Left ventricle myocardium inferior (tissue), 1 donor: ENCODE data around the gene MAGI1. TPM values are rescaled to one million over a fixed set of nuclear protein-coding genes. Genes with fewer than 3 reads are reported as not detected.
A peak's percentile ranks its signal among the peaks of the same experiment; 100 is the strongest.

Source experiments
- DNase-seq: peaks from one replicate; pipeline ENCODE4 v3.0.0-alpha.2; 2020
- H3K27ac ChIP-seq: fragments of 200-600 bp; replicated peaks from 2 replicates; pipeline ENCODE4 v1.8.0; 2021
- H3K27me3 ChIP-seq: fragments of 200-600 bp; 2 replicates; pipeline ENCODE4 v1.8.0; 2021; ENCODE audit warnings: low read depth
- H3K36me3 ChIP-seq: fragments of 200-600 bp; 2 replicates; pipeline ENCODE4 v1.8.0; 2021
- H3K4me1 ChIP-seq: fragments of 200-600 bp; 2 replicates; pipeline ENCODE4 v1.8.0; 2021
- H3K4me3 ChIP-seq: fragments of 200-600 bp; 2 replicates; pipeline ENCODE4 v1.8.0; 2021; ENCODE audit warnings: mild to moderate bottlenecking, moderate library complexity
- H3K9me3 ChIP-seq: fragments of 200-600 bp; replicated peaks from 2 replicates; pipeline ENCODE4 v1.8.0; 2021
- intact Hi-C: fragments of 100-400 bp; cut with micrococcal nuclease; formaldehyde crosslinking; loops from one replicate; pipeline ENCODE4 v1.11.0; 2022
- total RNA-seq: library from RNA; stranded (reverse); fragmentation: NEBNext Ultra II Directional; extraction: Animal tissue kit (Norgen Biotek cat#: 25700); gene quantifications from one replicate; pipeline ENCODE4 v1.2.1, GENCODE V29; 2021
- TF ChIP-seq, protein P1 (sequence below): fragments of 200-600 bp; IDR thresholded peaks from 2 replicates; pipeline ENCODE4 v1.8.0; 2021; ENCODE audit warnings: antibody characterized with exemption, mild to moderate bottlenecking, borderline replicate concordance
- donor health status: DM: no; HTN: yes; CAD: no; lungs with severe emphysema.

Gene MAGI1
- total RNA-seq, 1 donor from 2014 or later, result 36.6 TPM

- H3K4me1 ChIP-seq, result peaks cover 69% of the 10 kb centered on the region
- H3K9me3 ChIP-seq, result no peaks in the 10 kb centered on the region
- peak; percentile 33 for DNase-seq
- no peaks in the 10 kb centered on the region for H3K36me3 ChIP-seq
- TF ChIP-seq, protein P1, sequence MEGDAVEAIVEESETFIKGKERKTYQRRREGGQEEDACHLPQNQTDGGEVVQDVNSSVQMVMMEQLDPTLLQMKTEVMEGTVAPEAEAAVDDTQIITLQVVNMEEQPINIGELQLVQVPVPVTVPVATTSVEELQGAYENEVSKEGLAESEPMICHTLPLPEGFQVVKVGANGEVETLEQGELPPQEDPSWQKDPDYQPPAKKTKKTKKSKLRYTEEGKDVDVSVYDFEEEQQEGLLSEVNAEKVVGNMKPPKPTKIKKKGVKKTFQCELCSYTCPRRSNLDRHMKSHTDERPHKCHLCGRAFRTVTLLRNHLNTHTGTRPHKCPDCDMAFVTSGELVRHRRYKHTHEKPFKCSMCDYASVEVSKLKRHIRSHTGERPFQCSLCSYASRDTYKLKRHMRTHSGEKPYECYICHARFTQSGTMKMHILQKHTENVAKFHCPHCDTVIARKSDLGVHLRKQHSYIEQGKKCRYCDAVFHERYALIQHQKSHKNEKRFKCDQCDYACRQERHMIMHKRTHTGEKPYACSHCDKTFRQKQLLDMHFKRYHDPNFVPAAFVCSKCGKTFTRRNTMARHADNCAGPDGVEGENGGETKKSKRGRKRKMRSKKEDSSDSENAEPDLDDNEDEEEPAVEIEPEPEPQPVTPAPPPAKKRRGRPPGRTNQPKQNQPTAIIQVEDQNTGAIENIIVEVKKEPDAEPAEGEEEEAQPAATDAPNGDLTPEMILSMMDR, result no peak
- no peaks in the 10 kb centered on the region for H3K27me3 ChIP-seq
- intact Hi-C loops, result no loop called here
- H3K27ac ChIP-seq, result peak overlapping the region; percentile 71
- peak overlapping the region; percentile 52 for H3K4me3 ChIP-seq
Measured at GRCh38 chr3:65953881-65954733, 84.6 kb downstream of the MAGI1 start.

GRCh38 chr3:65953301-65953812 is 85.4 kb downstream of the MAGI1 start:
- Histone ChIP-seq H3K4me3 (peak overlapping the region; percentile 52), H3K27ac (peak overlapping the region; percentile 71), H3K27me3 (no peaks in the 10 kb centered on the region), H3K4me1 (peaks cover 73% of the 10 kb centered on the region), H3K9me3 (no peaks in the 10 kb centered on the region), H3K36me3 (no peaks in the 10 kb centered on the region)
- intact Hi-C loops, result no loop called here
- no peak for DNase-seq
- TF ChIP-seq, protein P1, result no peak

DNA sequence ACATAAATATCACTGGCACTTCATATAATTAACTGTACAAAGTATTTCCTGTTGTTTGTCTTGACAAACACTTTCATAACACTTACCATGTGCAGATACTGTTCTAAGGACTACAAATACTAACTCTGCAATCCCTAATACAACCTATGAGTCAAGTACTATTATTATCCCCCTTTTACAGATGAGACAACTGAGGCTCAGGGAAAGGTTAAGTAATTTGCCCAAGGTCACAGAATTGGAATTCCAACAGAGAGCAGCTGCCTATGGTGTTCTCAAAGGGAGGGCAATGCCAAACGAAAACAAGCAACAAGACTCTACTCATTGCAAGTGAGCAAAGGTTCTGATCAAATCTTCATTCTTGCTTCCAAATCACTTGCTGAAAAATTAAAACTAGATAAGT is 85.9 kb downstream of the MAGI1 start:
- Histone ChIP-seq H3K36me3 (no peaks in the 10 kb centered on the region), H3K4me1 (peaks cover 76% of the 10 kb centered on the region), H3K27ac (peak overlapping the region; percentile 71), H3K27me3 (no peaks in the 10 kb centered on the region), H3K9me3 (no peaks in the 10 kb centered on the region), H3K4me3 (peak overlapping the region; percentile 52)
- intact Hi-C loops, result no loop called here
- no peak for DNase-seq
- TF ChIP-seq, protein P1, result no peak

GRCh38 chr3:65951836-65952505 is 86.7 kb downstream of the MAGI1 start:
- Histone ChIP-seq H3K27me3 (no peaks in the 10 kb centered on the region), H3K36me3 (no peaks in the 10 kb centered on the region), H3K4me1 (peaks cover 84% of the 10 kb centered on the region), H3K27ac (peak overlapping the region; percentile 71), H3K9me3 (no peaks in the 10 kb centered on the region), H3K4me3 (no peak overlapping the region)
- DNase-seq, result no peak
- intact Hi-C loops, result no loop called here
- TF ChIP-seq, protein P1, result no peak

GRCh38 chr3:65950340-65951326 is 88.1 kb downstream of the MAGI1 start:
- intact Hi-C loops, result no loop called here
- H3K4me1 ChIP-seq, result peaks cover 96% of the 10 kb centered on the region
- peak overlapping the region; percentile 9 for H3K27ac ChIP-seq
- no peaks in the 10 kb centered on the region for H3K27me3 ChIP-seq
- no peak for DNase-seq
- H3K36me3 ChIP-seq, result no peaks in the 10 kb centered on the region
- H3K9me3 ChIP-seq, result no peaks in the 10 kb centered on the region
- H3K4me3 ChIP-seq, result no peak overlapping the region
- TF ChIP-seq, protein P1, result no peak
